Right lobe of liver (tissue), 4 donors: ENCODE measurements around the gene KCNT1.

Experiments
- POLR2A ChIP-seq: fragments of 450-650 bp; IDR thresholded peaks from one replicate; pipeline ENCODE4 v1.6.1; 2017; ENCODE audit warnings: antibody characterized with exemption, mild to moderate bottlenecking
- TF ChIP-seq, protein P1 (sequence below), 4 donors: fragments of 200-600 bp in 3 of 4; fragments of 450-650 bp in 1 of 4; IDR thresholded peaks; one replicate each; pipeline versions ENCODE4 v1.5.1 to v1.8.0; 2016 to 2022; ENCODE audit warnings: antibody characterized with exemption in 4 of 4, mild to moderate bottlenecking in 2 of 4
- donor health status: DM: no; HTN: no; CAD: no.
- donor health status: DM: no; HTN: no; CAD: no.
- donor health status: DM: no; HTN: yes; CAD: no.

DNA sequence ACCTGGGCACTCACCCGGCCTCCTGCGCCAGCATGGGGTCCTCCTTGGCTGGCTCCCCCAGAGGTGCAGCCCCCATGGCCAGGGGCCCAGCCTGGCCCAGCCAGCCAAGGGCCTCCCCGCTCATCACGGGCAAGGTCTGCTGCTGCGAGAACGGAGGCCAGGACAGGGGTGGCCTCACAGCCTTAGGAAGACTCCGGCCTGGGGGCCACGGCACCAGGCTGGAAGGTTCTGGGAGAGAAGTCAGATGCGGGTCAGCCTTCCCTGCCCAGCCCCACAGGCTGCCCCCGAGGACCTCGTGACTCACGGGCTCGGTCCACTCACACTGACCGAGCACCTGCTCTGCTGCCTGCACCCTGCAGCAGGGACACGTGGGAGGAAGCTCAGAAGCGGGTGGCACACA is 6.9 kb upstream of the KCNT1 start:
- no peak for TF ChIP-seq POLR2A
- TF ChIP-seq, protein P1, sequence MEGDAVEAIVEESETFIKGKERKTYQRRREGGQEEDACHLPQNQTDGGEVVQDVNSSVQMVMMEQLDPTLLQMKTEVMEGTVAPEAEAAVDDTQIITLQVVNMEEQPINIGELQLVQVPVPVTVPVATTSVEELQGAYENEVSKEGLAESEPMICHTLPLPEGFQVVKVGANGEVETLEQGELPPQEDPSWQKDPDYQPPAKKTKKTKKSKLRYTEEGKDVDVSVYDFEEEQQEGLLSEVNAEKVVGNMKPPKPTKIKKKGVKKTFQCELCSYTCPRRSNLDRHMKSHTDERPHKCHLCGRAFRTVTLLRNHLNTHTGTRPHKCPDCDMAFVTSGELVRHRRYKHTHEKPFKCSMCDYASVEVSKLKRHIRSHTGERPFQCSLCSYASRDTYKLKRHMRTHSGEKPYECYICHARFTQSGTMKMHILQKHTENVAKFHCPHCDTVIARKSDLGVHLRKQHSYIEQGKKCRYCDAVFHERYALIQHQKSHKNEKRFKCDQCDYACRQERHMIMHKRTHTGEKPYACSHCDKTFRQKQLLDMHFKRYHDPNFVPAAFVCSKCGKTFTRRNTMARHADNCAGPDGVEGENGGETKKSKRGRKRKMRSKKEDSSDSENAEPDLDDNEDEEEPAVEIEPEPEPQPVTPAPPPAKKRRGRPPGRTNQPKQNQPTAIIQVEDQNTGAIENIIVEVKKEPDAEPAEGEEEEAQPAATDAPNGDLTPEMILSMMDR (IDR thresholded peaks at IDR 0.05): no peak
